ENCODE measurements around the gene SPTLC1. TPM values are rescaled to one million over a fixed set of nuclear protein-coding genes. Genes with fewer than 3 reads are reported as not detected.
"Not testable (repeated sequence)": the region's sequence is repeated elsewhere in the genome, so short reads cannot be mapped to it uniquely, and the experiment has no call there.

SPTLC1 gene
- total RNA-seq, 2 experiments from 2014 or later, result 32.0 to 38.4 TPM

DNA sequence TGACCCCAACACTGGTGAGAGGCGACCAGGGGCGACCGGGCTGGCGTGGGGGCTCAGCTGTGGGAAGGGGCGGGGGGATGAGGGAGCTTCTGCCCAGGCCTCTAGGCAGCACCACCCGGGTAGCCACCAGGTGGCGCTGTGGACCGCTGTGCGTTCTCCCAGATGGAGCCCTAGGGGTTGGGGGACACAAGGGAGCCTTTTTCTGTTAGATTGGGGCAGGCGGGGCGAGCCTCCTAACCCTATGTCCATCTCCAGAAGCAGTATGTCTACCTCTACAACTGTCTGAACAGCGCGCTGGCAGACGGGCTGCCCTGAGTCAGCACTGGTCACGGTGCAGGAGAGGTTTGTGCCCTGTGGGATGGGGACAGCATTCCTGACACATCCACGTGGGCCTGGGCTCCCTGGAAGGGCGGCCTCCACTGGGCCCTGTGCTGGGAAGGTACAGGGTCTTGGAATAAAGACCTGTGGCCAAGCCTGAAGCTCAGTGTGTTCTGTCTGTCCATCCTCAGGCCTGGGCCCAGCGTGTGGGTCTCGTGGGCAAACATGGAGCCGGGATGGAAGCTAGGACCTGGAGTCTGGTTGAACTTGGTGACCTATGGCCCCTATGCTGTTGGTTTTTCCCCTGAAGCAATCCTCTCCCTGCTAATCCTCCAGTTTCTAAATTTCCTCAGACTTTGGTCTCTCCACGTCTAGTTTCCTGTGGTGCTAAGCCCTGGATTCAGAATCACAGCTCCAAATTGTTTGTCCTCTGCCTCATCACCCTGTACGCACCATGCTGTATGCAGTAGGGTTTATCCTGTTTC, 23.1 kb upstream of the SPTLC1 start:
- Mint-ChIP-seq H3K27me3 (ENCODE audit: low read depth) (peaks cover 30% of the 10 kb centered on the region), H3K9me3 (no peaks in the 10 kb centered on the region), H3K36me3 (ENCODE audit: low read depth) (no peaks in the 10 kb centered on the region), H3K4me3 (no peak overlapping the region), H3K4me1 (ENCODE audit: low read depth) (peaks cover 14% of the 10 kb centered on the region), H3K27ac (no peak overlapping the region)
- intact Hi-C loops (cut with micrococcal nuclease), result loop anchor here (1.0 to 5.0 kb wide), 2 partner anchors 189 to 653 kb away; partner anchors contain the start of genes CENPP and NOL8
- CTCF ChIA-PET, result interaction anchor here (0.6 to 3.8 kb wide), 22 partner anchors 8 to 1873 kb away, joined by 3 to 23 read pairs (median 4); no protein-coding TSS in a partner anchor
- peak; percentile 78 for DNase-seq

- Mint-ChIP-seq H3K4me1 (ENCODE audit: low read depth) (peaks cover 14% of the 10 kb centered on the region), H3K36me3 (ENCODE audit: low read depth) (no peaks in the 10 kb centered on the region), H3K9me3 (peaks cover 1% of the 10 kb centered on the region), H3K27me3 (ENCODE audit: low read depth) (peaks cover 22% of the 10 kb centered on the region), H3K27ac (no peak overlapping the region), H3K4me3 (no peak overlapping the region)
- intact Hi-C loops (cut with micrococcal nuclease), result loop anchor here (5.0 kb wide), 1 partner anchor 191 kb away; the partner anchor contains the start of genes CENPP and NOL8
- CTCF ChIA-PET, result no interaction called here
- no peak for DNase-seq
Measured at GRCh38 chr9:92136184-92136858, 21.1 kb upstream of the SPTLC1 start.

GRCh38 chr9:92135576-92135975, 20.4 kb upstream of the SPTLC1 start:
- H3K27me3 Mint-ChIP-seq (ENCODE audit: low read depth), result peaks cover 21% of the 10 kb centered on the region
- H3K36me3 Mint-ChIP-seq (ENCODE audit: low read depth), result no peaks in the 10 kb centered on the region
- no peak overlapping the region for H3K4me3 Mint-ChIP-seq
- H3K4me1 Mint-ChIP-seq (ENCODE audit: low read depth), result peaks cover 8% of the 10 kb centered on the region
- CTCF ChIA-PET, result interaction anchor here (0.8 to 1.9 kb wide), 4 partner anchors 10 to 655 kb away, joined by 3 to 6 read pairs (median 4); no protein-coding TSS in a partner anchor
- intact Hi-C loops (cut with micrococcal nuclease), result loop anchor here (5.0 kb wide), 1 partner anchor 192 kb away; the partner anchor contains the start of genes CENPP and NOL8
- peaks cover 6% of the 10 kb centered on the region for H3K9me3 Mint-ChIP-seq
- DNase-seq, result no peak
- H3K27ac Mint-ChIP-seq, result no peak overlapping the region

GRCh38 chr9:92133949-92134604, 18.9 kb upstream of the SPTLC1 start:
- intact Hi-C loops (cut with micrococcal nuclease), result loop anchor here (5.0 kb wide), 1 partner anchor 573 kb away; no protein-coding TSS in a partner anchor
- CTCF ChIA-PET, result interaction anchor here (0.9 to 1.9 kb wide), 6 partner anchors 12 to 101 kb away, joined by 3 to 6 read pairs (median 4); no protein-coding TSS in a partner anchor
- DNase-seq, result peak; percentile 86
- H3K4me1 Mint-ChIP-seq (ENCODE audit: low read depth), result peaks cover 6% of the 10 kb centered on the region
- peaks cover 22% of the 10 kb centered on the region for H3K27me3 Mint-ChIP-seq (ENCODE audit: low read depth)
- H3K27ac Mint-ChIP-seq, result no peak overlapping the region
- H3K4me3 Mint-ChIP-seq, result peak overlapping the region; percentile 57
- no peaks in the 10 kb centered on the region for H3K36me3 Mint-ChIP-seq (ENCODE audit: low read depth)
- H3K9me3 Mint-ChIP-seq, result peaks cover 6% of the 10 kb centered on the region

DNA sequence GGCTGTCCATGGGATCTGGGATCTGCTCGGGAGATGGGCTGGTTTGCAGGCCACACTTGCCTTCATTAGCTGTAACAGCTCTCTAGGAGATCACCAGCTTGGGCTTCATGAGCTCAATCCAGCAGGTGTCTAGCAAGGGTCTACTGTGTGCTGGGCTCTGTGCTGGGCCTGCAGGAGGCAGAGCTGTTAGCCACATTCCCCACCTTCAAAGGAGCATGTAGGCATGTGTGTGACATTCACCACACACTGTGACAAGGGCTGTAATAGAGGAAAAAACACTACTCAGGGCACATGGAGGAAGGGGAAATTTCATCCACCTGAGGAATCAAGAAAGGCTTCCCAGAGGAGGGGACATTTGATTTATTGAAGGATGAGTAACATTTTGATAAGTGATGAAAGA, 17.7 kb upstream of the SPTLC1 start:
- H3K4me1 Mint-ChIP-seq (ENCODE audit: low read depth); H3K27ac Mint-ChIP-seq; DNase-seq; H3K4me3 Mint-ChIP-seq; H3K36me3 Mint-ChIP-seq (ENCODE audit: low read depth); H3K9me3 Mint-ChIP-seq: not testable (repeated sequence)
- peaks cover 22% of the 10 kb centered on the region for H3K27me3 Mint-ChIP-seq (ENCODE audit: low read depth)
- CTCF ChIA-PET, result interaction anchor here (0.7 to 1.3 kb wide), 3 partner anchors 9 to 644 kb away, joined by 3 to 5 read pairs (median 4); no protein-coding TSS in a partner anchor
- intact Hi-C loops (cut with micrococcal nuclease), result loop anchor here (5.0 kb wide), 1 partner anchor 574 kb away; no protein-coding TSS in a partner anchor

DNA sequence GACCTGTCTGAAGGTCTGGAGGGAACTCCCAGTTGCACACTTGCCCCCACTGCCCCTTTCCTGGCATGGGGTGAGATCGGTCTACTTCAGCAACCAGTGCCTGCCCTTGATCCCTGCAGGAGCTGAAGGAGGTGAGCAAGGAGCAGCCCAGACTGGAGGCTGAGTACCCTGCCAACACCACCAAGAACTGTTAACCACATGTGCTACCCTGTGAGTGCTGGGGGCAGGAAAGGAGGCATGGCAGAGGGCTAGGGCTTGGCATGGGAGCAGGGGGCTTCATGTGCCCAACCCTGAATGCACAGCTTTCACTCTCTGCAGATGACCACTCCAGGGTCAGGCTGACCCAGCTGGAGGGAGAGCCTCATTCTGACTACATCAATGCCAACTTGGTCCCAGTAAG, 17.3 kb upstream of the SPTLC1 start:
- Mint-ChIP-seq H3K9me3 (peaks cover 6% of the 10 kb centered on the region), H3K36me3 (ENCODE audit: low read depth) (no peaks in the 10 kb centered on the region), H3K27me3 (ENCODE audit: low read depth) (peaks cover 22% of the 10 kb centered on the region), H3K4me3 (no peak overlapping the region), H3K27ac (no peak overlapping the region), H3K4me1 (ENCODE audit: low read depth) (peaks cover 6% of the 10 kb centered on the region)
- CTCF ChIA-PET, result interaction anchor here (0.7 to 1.3 kb wide), 3 partner anchors 9 to 645 kb away, joined by 3 to 5 read pairs (median 4); no protein-coding TSS in a partner anchor
- no peak for DNase-seq
- intact Hi-C loops (cut with micrococcal nuclease), result loop anchor here (5.0 kb wide), 1 partner anchor 575 kb away; no protein-coding TSS in a partner anchor

DNA sequence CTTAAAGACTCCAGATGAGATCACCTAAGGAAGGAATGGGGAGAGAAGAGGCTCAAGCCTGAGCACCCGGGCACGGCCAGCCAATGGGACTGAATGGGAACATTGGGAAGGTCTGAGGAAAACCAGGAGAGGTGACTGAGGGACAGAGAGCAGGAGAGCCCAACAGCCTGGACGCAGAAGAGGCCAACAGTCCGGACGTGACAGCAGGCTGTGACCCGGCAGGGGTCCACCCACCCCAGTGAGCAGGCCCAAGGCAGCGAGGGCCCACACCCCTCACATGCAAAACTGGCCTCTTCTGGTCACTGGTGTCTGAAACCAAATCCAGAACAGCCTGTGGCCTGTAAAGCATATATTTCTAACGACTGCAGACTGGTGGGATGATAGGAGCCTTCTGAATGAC, 7.6 kb upstream of the SPTLC1 start:
- Mint-ChIP-seq H3K4me1 (ENCODE audit: low read depth) (no peaks in the 10 kb centered on the region), H3K27ac (no peak overlapping the region), H3K9me3 (no peaks in the 10 kb centered on the region), H3K27me3 (ENCODE audit: low read depth) (no peaks in the 10 kb centered on the region), H3K36me3 (ENCODE audit: low read depth) (no peaks in the 10 kb centered on the region), H3K4me3 (no peak overlapping the region)
- DNase-seq, result no peak
- intact Hi-C loops (cut with micrococcal nuclease), result no loop called here
- CTCF ChIA-PET, result interaction anchor here (0.8 kb wide), 1 partner anchor 18 kb away, joined by 4 read pairs; no protein-coding TSS in a partner anchor

- no peaks in the 10 kb centered on the region for H3K27me3 Mint-ChIP-seq (ENCODE audit: low read depth)
- no peak for DNase-seq
- no peak overlapping the region for H3K27ac Mint-ChIP-seq
- H3K36me3 Mint-ChIP-seq (ENCODE audit: low read depth), result no peaks in the 10 kb centered on the region
- CTCF ChIA-PET, result no interaction called here
- H3K9me3 Mint-ChIP-seq, result no peaks in the 10 kb centered on the region
- no peak overlapping the region for H3K4me3 Mint-ChIP-seq
- intact Hi-C loops (cut with micrococcal nuclease), result no loop called here
- H3K4me1 Mint-ChIP-seq (ENCODE audit: low read depth), result no peaks in the 10 kb centered on the region
Measured at GRCh38 chr9:92122061-92122460, 6.8 kb upstream of the SPTLC1 start.

DNA sequence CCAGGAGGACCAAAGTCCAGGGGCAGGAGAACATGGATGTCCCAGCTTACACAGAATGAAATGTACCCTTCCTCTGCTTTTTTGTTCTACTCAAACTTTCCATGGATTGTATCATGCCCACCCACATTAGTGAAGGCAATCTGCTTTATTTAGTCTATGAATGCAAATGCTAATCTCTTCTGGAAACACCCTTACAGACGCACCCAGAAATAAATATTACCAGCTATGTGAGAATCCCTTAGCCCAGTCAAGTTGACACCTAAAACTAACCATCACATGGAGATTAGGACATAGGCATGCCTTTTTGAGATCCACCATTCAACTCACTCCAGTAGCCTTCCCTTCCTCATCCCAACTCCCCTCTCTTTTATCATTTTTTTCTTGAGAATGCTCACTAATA, 6.1 kb upstream of the SPTLC1 start:
- no peaks in the 10 kb centered on the region for H3K4me1 Mint-ChIP-seq (ENCODE audit: low read depth)
- CTCF ChIA-PET, result no interaction called here
- H3K9me3 Mint-ChIP-seq, result no peaks in the 10 kb centered on the region
- no peak overlapping the region for H3K27ac Mint-ChIP-seq
- intact Hi-C loops (cut with micrococcal nuclease), result no loop called here
- H3K27me3 Mint-ChIP-seq (ENCODE audit: low read depth), result no peaks in the 10 kb centered on the region
- no peak overlapping the region for H3K4me3 Mint-ChIP-seq
- DNase-seq, result no peak
- no peaks in the 10 kb centered on the region for H3K36me3 Mint-ChIP-seq (ENCODE audit: low read depth)

- Mint-ChIP-seq H3K27ac (no peak overlapping the region), H3K4me1 (ENCODE audit: low read depth) (peaks cover 2% of the 10 kb centered on the region), H3K27me3 (ENCODE audit: low read depth) (no peaks in the 10 kb centered on the region), H3K4me3 (no peak overlapping the region), H3K36me3 (ENCODE audit: low read depth) (peaks cover 3% of the 10 kb centered on the region), H3K9me3 (no peaks in the 10 kb centered on the region)
- no peak for DNase-seq
- intact Hi-C loops (cut with micrococcal nuclease), result no loop called here
- CTCF ChIA-PET, result interaction anchor here (0.9 kb wide), 1 partner anchor 15 kb away, joined by 4 read pairs; no protein-coding TSS in a partner anchor
Measured at GRCh38 chr9:92120138-92120537, 4.9 kb upstream of the SPTLC1 start.

DNA sequence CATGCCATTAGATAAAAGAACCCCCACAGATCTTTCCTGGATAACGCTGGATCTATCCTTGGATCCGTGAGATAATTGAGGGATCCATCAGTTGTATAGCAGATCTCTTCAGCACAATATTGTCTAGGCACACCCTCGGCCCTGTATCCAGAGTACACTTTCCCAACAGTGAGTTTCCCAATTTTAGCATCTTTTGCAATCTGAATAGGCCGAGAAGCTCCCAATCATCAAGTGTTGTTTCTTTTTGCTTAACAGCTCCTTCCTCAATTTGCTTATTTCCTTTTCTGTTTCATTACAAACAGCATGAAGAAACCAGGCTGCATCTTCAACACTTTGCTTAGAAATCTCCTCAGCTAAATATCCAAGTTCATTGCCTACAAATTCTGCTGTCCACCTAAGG, 4.4 kb upstream of the SPTLC1 start:
- intact Hi-C loops (cut with micrococcal nuclease), result loop anchor here (5.0 kb wide), 1 partner anchor 758 kb away; the partner anchor contains the start of gene ZNF484
- DNase-seq, result no peak
- Mint-ChIP-seq H3K27me3 (ENCODE audit: low read depth) (no peaks in the 10 kb centered on the region), H3K4me1 (ENCODE audit: low read depth) (peaks cover 4% of the 10 kb centered on the region), H3K9me3 (no peaks in the 10 kb centered on the region), H3K27ac (no peak overlapping the region), H3K36me3 (ENCODE audit: low read depth) (peaks cover 5% of the 10 kb centered on the region), H3K4me3 (no peak overlapping the region)
- CTCF ChIA-PET, result interaction anchor here (0.9 kb wide), 1 partner anchor 16 kb away, joined by 4 read pairs; no protein-coding TSS in a partner anchor

- Mint-ChIP-seq H3K9me3 (no peaks in the 10 kb centered on the region), H3K27me3 (ENCODE audit: low read depth) (no peaks in the 10 kb centered on the region), H3K27ac (no peak overlapping the region), H3K4me1 (ENCODE audit: low read depth) (peaks cover 14% of the 10 kb centered on the region), H3K36me3 (ENCODE audit: low read depth) (peaks cover 37% of the 10 kb centered on the region), H3K4me3 (no peak overlapping the region)
- intact Hi-C loops (cut with micrococcal nuclease), result no loop called here
- DNase-seq, result no peak
- CTCF ChIA-PET, result no interaction called here
Measured at GRCh38 chr9:92108122-92108521, 7.1 kb downstream of the SPTLC1 start.
